ENCODE results near the gene MT4.

MT4 gene

DNA sequence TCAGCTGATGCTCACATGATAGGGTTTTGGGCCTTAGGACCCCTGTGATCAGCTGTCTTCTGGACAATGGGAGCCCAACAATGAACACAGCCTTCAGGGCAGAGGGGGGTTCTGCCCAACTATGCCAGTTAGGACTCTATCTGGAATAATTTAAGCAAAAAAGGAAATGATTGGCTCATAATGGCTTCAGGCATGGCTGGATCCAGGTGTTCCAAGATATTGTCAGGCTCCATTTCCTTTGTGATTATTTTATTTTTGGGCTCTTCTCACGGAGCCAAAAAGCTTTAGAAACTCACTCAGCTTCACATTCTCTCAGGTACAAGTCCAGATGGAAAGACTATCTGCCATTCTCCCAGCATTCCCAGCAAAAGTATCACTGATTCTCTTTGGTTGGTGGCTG lies 40.6 kb downstream of the MT4 start:
- no peak for DNase-seq (ENCODE audit: low read depth)

DNA sequence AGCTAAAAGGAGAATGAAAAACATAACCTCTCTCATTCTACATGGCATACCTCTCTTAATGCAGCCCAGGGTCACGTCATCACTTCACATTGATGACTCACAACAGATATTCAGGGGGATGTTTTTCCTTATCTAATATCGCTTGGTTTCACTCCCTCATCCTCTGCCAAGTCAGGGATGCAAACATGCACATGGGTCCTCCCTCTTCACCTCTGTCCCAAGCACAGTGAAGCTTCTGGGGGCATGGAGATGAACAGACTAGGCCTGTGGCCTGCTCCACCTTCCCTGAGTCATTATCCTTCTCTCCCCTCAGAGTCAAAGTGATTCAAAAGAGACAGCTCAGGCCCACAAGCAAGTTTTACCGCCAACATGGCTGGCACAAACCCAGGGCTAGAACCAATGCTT lies 41.2 kb downstream of the MT4 start:
- DNase-seq (ENCODE audit: low read depth), result no peak

DNA sequence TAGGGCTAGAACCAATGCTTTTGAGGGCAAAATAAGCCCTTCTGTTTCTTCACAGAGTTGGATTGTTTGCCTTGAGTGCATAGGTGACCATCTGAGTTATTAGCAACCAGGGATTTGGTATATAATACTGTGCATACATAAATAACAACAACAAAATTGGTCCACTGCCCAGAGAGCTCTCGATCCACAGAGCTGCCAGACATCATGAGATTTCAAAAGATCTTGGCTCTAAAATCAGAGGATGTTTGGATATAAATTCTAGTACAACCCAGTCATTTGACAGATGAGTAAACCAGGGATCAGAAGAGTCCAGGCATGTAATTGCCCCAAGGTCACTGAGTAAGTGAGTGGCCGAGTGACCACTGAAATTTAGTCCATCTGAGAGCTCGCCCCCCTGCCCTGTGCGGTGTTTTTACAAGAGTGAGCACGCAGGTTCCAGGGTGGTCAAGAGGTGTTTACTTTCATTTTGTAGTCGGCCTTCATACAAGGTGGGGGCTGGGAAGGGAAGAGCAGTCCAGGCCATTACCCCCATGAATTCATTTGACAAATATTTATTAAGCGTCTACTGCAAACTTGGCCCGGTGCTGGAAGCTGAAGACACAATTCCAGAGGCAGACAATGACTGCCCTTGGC lies 41.7 kb downstream of the MT4 start:
- DNase-seq (ENCODE audit: low read depth), result no peak

DNA sequence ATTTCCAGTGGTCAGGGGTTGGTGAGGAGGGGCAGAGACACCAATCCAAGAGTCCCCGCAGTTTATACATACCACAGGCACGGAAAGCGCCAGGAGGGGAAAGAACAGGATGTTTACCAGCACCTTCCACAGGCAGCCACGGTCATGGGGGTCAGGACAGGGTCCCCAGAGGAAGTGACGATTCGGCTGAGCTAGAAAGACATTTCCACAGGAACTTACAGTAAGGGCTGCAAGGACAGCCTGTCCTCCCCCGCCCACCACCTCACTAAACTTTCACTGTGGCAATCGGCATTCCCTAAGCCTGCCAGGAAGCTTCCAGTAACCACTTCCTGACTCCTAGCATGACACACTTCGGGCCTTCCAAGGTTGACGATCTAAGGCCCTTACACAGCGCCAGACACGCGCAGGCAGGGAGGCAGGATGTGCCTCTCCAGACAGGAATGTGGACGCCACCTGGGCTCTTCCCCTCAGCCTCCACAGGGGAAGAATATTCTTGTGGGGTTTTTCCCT lies 42.3 kb downstream of the MT4 start:
- no peak for DNase-seq (ENCODE audit: low read depth)

DNA sequence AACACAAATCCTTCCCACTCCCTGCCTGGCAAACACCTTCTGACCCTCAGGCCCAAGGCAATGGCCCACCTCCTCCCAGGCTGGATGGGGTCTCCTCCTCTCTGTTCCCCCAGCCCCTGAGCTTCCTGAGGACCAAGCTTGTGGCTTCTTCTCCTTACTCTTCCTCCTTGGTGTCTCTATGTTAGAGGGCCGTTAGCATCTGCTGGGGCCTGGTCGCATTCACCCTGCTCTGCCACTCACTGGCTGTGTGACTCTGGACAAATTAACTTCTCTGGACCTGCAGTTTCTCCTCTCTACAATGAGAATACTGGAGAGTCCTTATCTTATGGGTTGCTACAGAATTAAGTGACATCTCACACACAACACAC lies 42.8 kb downstream of the MT4 start:
- DNase-seq (ENCODE audit: low read depth), result no peak

DNA sequence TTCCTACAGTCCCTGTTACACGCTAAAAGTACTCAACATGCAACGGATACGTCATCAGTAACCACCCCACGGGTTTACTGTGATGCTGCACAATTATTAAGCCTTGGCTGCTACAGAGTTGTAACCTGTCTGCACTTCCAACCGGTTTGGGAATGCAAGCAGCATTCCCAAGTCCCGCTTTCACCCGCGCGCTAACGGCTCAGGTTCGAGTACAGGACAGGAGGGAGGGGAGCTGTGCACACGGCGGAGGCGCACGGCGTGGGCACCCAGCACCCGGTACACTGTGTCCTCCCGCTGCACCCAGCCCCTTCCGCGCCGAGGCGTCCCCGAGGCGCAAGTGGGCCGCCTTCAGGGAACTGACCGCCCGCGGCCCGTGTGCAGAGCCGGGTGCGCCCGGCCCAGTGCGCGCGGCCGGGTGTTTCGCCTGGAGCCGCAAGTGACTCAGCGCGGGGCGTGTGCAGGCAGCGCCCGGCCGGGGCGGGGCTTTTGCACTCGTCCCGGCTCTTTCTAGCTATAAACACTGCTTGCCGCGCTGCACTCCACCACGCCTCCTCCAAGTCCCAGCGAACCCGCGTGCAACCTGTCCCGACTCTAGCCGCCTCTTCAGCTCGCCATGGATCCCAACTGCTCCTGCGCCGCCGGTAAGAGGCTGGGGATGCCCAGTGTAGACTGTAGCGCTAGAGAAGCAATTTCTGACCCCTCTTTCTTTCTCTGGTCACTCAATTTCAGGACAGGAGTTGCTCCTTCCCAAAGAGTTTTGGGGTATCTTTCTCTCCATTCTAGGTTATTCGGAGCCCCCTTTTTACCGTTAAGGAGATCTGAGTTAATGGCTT lies 43.4 kb downstream of the MT4 start, which contains the start of gene MT2A:
Gene MT2A, plus strand, starts transcription at position 542 of the 833 bp plus-strand sequence. Its CDS starts 72 bp downstream, at position 614.
- DNase-seq (ENCODE audit: low read depth), result peak; percentile 68

DNA sequence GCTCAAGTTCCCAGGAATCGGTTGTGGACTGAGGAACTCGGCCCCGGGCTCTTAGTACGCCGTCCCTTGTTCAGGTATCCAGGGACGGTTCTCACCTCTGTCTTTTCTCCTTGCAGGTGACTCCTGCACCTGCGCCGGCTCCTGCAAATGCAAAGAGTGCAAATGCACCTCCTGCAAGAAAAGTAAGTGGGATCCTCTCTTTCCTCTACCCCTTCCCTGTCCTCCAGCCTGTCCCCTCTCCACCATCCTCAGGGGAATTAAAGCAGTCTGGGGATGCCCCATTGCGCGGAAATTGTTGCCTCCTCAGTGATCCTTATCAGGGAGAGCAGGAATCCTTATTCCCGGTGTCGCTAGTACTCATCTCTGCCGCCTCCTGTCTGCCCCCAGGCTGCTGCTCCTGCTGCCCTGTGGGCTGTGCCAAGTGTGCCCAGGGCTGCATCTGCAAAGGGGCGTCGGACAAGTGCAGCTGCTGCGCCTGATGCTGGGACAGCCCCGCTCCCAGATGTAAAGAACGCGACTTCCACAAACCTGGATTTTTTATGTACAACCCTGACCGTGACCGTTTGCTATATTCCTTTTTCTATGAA lies 44.1 kb downstream of the MT4 start:
- no peak for DNase-seq (ENCODE audit: low read depth)

DNA sequence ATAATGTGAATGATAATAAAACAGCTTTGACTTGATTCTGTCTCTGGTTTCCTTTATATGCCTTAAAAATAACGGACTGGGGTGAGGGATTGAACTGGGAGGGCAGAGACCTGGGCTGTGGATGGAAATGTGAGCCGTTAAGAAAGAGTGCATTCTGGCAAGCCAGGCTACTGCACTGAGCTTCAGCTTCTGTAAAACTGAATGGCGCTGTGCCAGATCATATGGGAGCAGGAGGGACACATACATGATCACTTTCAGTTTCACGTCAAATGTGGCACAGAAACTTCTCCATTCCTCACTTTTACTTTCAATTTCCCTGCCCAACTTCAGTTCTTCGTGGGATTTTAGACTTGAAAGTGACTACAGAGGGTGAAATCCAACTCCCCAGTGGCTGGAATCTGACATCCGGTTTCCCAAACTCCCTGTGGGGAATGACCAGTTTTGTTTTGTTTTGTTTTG lies 44.6 kb downstream of the MT4 start:
- DNase-seq (ENCODE audit: low read depth), result peak; percentile 45

DNA sequence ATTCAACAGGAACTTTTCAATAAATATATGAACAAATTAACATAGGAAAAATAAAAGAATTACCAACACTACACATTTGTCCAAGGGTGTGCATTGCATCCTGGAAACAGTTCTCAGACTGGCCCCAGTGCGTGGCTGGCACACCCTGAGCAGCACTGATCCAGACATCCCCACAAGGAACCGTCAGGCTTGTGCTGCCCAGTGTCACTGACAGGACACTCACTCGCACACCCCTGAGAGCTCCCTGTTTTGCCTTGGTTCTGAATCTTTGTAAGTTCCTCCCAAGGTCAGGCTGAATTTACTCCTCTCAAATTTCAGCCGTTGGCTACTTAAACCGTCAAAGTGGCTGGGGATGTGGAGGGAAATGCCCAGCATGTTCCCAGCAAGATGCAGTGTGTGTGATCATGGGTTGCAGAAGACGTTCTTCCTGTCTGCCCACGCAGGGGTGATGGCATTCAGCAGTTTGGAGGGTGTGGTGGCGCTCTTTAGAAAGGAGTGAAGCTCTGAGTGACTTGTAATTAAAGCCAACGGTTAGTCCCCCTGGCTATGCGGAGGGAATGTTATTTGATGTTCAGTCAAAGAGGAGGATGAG lies 45.2 kb downstream of the MT4 start:
- DNase-seq (ENCODE audit: low read depth), result peak; percentile 29

DNA sequence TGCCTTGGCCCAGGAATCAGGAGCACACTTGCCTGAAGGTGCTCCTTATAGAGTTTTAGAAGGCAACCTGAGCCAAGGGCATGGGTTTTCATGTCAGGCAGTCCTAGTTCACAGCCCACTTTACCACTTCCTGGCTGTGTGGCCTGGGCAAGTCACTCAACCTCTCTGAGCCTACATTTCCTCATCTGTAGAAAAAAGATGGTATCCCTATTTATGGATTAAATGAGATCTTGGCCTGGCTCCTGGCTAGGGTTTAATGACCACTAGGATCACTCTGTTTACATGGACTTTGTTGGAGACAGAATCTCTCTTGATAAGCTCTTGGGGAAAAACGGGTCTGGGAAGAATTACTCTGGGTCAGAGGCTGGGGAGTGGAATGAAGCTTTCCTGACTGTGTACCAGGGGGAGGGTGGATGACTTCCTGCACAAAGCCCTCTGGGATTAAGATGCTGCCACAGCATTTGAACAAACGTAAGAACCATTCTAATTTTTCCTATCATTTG lies 45.8 kb downstream of the MT4 start:
- no peak for DNase-seq (ENCODE audit: low read depth)

DNA sequence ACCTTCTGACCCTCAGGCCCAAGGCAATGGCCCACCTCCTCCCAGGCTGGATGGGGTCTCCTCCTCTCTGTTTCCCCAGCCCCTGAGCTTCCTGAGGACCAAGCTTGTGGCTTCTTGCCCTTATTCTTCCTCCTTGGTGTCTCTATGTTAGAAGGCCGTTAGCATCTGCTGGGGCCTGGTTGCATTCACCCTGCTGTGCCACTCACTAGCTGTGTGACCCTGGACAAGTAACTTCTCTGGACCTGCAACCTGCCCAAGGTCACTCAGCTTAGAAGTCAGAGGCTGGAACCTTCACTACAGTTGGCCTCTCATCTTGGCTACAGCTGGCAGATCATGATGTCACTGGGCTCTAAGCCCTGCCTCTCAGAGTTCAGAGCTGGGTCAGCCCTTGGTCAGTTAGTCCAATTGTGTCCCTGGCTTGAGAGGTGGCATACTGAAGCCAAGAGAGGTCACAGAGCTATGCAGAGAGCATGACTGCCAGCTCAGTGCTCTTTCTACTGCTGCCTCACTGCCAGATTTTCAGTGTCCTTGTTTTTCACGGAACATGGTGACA lies 46.5 kb downstream of the MT4 start:
- no peak for DNase-seq (ENCODE audit: low read depth)

DNA sequence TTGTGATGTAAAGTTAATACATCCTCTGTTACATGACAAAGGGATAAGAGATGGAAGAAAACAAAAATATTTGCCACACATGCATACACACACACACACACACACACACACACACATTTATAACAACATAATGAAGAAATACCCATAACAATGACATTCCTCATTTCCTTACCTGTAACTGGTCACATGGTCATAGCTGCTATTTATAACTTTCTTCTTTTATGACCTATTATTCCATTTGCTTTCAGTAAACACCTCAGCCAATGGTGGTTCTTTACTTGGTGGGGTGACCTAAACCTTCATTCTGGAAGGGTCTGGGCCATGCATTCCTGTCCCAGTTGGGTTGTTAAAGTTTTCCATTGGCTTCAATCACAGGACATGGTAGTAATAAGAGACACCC lies 48.8 kb downstream of the MT4 start:
- DNase-seq (ENCODE audit: low read depth), result no peak

DNA sequence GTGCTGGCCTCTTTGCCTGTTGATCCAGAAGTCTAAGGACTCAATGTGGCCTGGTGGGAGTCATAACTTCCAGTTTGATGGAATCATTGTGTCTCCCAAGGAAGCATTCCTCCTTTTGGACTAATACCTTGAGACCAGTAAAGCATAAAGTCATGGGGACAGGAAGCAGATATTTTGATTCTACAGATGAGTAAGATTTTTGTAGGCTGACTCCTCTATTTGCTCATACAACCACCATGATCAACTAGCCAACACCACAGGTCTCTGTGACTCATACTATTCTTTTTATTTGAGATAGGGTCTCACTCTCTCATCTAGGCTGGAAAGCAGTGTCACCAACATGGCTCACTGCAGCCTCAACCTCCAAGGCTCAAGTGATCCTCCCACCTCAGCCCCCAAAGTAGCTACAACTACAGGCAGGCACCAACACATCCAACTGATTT lies 49.7 kb downstream of the MT4 start:
- DNase-seq (ENCODE audit: low read depth), result no peak

DNA sequence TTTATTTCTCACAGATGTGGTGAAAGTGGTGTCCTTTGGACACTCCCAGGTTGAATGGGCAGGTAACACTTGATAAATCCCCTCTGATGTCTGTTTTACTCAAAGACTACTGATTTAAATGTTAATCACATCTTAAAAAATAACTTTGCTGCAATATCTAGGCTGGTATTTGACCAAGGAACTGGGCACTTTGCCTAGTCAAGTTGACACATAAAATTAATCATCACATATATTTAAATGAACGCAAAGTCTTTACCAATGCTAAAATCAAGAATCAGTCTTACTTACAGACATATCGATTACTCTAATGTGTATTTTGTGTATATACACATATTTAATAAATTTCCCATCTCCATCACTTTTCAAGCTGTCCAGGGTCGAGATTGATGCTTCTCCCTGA lies 50.5 kb downstream of the MT4 start:
- DNase-seq (ENCODE audit: low read depth), result no peak

DNA sequence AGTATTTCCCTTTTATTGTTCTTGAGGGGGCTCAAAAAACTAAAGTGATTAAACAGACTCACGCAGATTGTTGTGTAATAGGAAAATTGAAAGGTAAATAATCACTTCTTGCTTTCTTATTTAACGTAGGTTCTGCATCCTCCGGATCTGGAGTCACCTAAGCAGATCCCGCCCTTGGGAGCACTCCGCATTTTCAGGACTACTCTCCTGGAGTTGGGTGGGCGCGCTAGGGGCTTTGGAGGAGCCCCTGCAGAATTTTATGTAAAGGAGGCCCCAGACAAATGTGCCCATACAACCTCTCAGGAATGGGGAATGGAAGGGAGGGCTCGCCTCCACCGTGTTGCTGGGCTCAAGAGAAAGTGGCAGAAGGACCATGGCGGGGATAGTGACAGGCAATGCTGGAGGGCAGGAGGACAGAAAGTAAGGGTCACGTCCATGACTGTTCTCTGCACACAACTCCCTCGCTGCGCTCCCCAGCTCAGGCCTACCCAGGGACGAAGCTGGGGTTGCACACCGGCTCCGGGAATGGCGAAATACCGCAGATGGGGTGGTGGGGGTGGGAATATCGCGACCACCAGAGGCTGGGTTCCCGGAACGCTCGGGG lies 51.8 kb downstream of the MT4 start:
- DNase-seq (ENCODE audit: low read depth), result no peak

DNA sequence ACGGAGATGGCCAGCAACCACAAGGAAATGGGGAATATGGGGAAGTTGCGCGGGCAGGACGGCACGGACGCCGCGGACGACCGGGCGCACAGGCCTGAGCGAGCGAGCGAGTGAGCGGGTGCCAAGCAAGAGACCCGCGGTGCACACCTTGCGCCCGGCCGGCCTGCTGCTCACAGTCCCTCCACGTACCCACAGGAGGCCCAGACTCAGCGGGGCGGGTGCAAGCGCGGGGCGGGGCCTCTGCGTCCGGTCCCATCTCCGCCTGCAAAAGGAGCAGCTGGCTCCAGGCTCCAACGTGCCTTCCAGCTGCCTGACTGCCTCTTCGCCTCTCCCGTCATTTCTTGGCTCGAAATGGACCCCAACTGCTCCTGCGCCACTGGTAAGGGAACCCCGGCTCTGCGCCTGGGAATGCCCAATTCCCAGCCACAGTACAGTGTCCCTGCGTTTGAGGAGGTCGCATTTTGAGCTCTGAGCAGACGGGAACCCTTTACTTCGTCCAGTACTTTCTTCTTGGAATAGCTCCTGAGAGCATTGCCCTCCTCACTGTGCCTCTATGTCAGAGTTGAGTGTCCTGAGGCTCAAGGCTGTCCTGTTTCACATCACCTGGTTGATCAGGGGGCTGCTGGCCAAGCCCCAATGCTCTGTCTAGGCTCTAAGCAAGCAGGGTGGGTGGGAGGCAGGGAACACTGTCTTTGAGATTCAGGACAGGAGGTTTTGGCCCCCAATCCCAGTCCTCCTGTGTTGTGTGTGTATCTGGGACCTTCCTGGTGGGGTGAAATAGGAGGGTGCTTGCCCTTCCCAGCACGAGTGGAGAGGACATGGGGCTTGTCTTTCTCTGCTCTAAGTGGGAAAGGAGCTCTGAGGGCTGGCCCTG lies 52.6 kb downstream of the MT4 start:
- no peak for DNase-seq (ENCODE audit: low read depth)

DNA sequence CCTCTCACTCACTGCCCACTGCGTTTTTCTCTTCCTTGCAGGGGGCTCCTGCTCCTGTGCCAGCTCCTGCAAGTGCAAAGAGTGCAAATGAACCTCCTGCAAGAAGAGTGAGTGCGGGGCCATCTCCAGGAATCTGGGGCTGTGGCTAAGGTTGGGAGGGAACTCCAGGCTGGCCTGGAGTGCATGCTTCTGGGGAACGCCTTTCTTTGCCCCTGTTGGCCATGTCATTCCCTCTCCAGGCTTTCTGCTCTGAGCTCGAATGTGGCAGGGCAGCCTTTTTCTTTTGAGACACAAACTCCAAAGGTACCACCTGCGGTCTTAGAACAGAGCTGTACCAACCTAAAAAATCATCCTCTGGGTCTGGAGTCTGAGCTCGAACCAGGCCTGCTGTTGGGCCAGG lies 53.3 kb downstream of the MT4 start:
- DNase-seq (ENCODE audit: low read depth), result no peak
